H9 (cell line): ENCODE results near the gene ARHGDIA. TPM values are rescaled to one million over a fixed set of nuclear protein-coding genes. Genes with fewer than 3 reads are reported as not detected.

Experiments used
- DNase-seq: peaks from one replicate; pipeline ENCODE4 v3.0.0-alpha.2; 2017
- H2AFZ ChIP-seq: one replicate; pipeline ENCODE4 v1.6.1; 2013; ENCODE audit warnings: mild to moderate bottlenecking, low read length, control low read depth, moderate library complexity
- H2AK5ac ChIP-seq: 2 replicates; pipeline ENCODE4 v1.6.1; 2013; ENCODE audit warnings: low read length, control low read depth, mixed read lengths; ENCODE audit not compliant: insufficient read length
- H2BK120ac ChIP-seq: one replicate; pipeline ENCODE4 v1.6.1; 2013; ENCODE audit warnings: low read depth, mild to moderate bottlenecking, low read length, control low read depth, inconsistent platforms; ENCODE audit not compliant: poor library complexity, severe bottlenecking
- H2BK12ac ChIP-seq: 2 replicates; pipeline ENCODE4 v1.6.1; 2013; ENCODE audit warnings: low read length, control low read depth, mixed read lengths, low read depth; ENCODE audit not compliant: insufficient read length
- H2BK15ac ChIP-seq: 2 replicates; pipeline ENCODE4 v1.6.1; 2013; ENCODE audit warnings: low read depth, low read length, control low read depth
- H2BK20ac ChIP-seq: one replicate; pipeline ENCODE4 v1.6.1; 2013; ENCODE audit warnings: low read depth, mild to moderate bottlenecking, low read length, control low read depth, inconsistent platforms; ENCODE audit not compliant: poor library complexity, severe bottlenecking
- H2BK5ac ChIP-seq: 2 replicates; pipeline ENCODE4 v1.6.1; 2013; ENCODE audit warnings: low read length, control low read depth, mixed read lengths; ENCODE audit not compliant: insufficient read length
- H3K14ac ChIP-seq: 2 replicates; pipeline ENCODE4 v1.6.1; 2013; ENCODE audit warnings: low read length, control low read depth; ENCODE audit not compliant: insufficient read depth
- H3K18ac ChIP-seq: 2 replicates; pipeline ENCODE4 v1.6.1; 2013; ENCODE audit warnings: low read depth, mild to moderate bottlenecking, mixed read lengths, low read length, control low read depth; ENCODE audit not compliant: insufficient read length
- H3K23ac ChIP-seq: 2 replicates; pipeline ENCODE4 v1.6.1; 2013; ENCODE audit warnings: low read length, control low read depth, mixed read lengths, low read depth; ENCODE audit not compliant: insufficient read length
- H3K23me2 ChIP-seq: 2 replicates; pipeline ENCODE4 v1.6.1; 2013; ENCODE audit warnings: low read depth, mild to moderate bottlenecking, mixed read lengths, low read length, control low read depth; ENCODE audit not compliant: insufficient read length, poor library complexity, severe bottlenecking
- H3K27ac ChIP-seq: 2 replicates; pipeline ENCODE4 v1.5.1; 2013; ENCODE audit warnings: low read length, control low read depth, mixed read lengths, low read depth; ENCODE audit not compliant: insufficient read length
- H3K27me3 ChIP-seq: 2 replicates; pipeline ENCODE4 v1.6.1; 2013; ENCODE audit warnings: low read length, control low read depth, inconsistent platforms; ENCODE audit not compliant: insufficient read depth
- H3K4ac ChIP-seq: 2 replicates; pipeline ENCODE4 v1.6.1; 2013; ENCODE audit warnings: low read depth, mild to moderate bottlenecking, control low read depth, inconsistent platforms, low read length, moderate library complexity
- H3K4me1 ChIP-seq: 2 replicates; pipeline ENCODE4 v1.6.1; 2013; ENCODE audit warnings: low read length, control low read depth, inconsistent platforms; ENCODE audit not compliant: insufficient read depth
- H3K4me2 ChIP-seq: 2 replicates; pipeline ENCODE4 v1.6.1; 2013; ENCODE audit warnings: low read length, control low read depth, mixed read lengths; ENCODE audit not compliant: insufficient read length, insufficient read depth
- H3K56ac ChIP-seq: 2 replicates; pipeline ENCODE4 v1.6.1; 2013; ENCODE audit warnings: low read depth, mild to moderate bottlenecking, mixed read lengths, low read length, control low read depth; ENCODE audit not compliant: insufficient read length
- H3K79me1 ChIP-seq: 2 replicates; pipeline ENCODE4 v1.6.1; 2013; ENCODE audit warnings: low read depth, mild to moderate bottlenecking, moderate library complexity, low read length, control low read depth, inconsistent platforms; ENCODE audit not compliant: insufficient read depth, poor library complexity, severe bottlenecking
- H3K79me2 ChIP-seq: 2 replicates; pipeline ENCODE4 v1.6.1; 2013; ENCODE audit warnings: low read length, control low read depth, inconsistent platforms; ENCODE audit not compliant: insufficient read depth
- H3K9ac ChIP-seq: 2 replicates; pipeline ENCODE4 v1.6.1; 2013; ENCODE audit warnings: low read length, control low read depth, mixed read lengths; ENCODE audit not compliant: insufficient read length; ENCODE audit errors: extremely low read depth
- H3K9me3 ChIP-seq: one replicate; pipeline ENCODE4 v1.6.1; 2013; ENCODE audit warnings: low read depth, low read length, inconsistent platforms; ENCODE audit not compliant: control insufficient read depth
- H3T11ph ChIP-seq: one replicate; pipeline ENCODE4 v1.6.1; 2013; ENCODE audit warnings: mild to moderate bottlenecking, low read length, control low read depth, inconsistent platforms
- H4K20me1 ChIP-seq: one replicate; pipeline ENCODE4 v1.6.1; 2013; ENCODE audit not compliant: control insufficient read depth, insufficient read length, insufficient read depth
- H4K5ac ChIP-seq: 2 replicates; pipeline ENCODE4 v1.6.1; 2013; ENCODE audit warnings: low read depth, mild to moderate bottlenecking, mixed read lengths, low read length, control low read depth; ENCODE audit not compliant: insufficient read length
- H4K8ac ChIP-seq: replicated peaks from 2 replicates; pipeline ENCODE4 v1.6.1; 2013; ENCODE audit warnings: low read length, control low read depth, mixed read lengths, low read depth; ENCODE audit not compliant: insufficient read length
- H4K91ac ChIP-seq: 2 replicates; pipeline ENCODE4 v1.6.1; 2013; ENCODE audit warnings: low read depth, mild to moderate bottlenecking, moderate library complexity, mixed read lengths, low read length, control low read depth; ENCODE audit not compliant: insufficient read length
- H3K27ac Mint-ChIP-seq, 3 experiments: 2 replicates in 2 of 3; 3 replicates in 1 of 3; pipeline ENCODE4 v1.8.0; 2020 to 2021; ENCODE audit warnings: mixed read lengths in 3 of 3, mild to moderate bottlenecking in 1 of 3, moderate library complexity in 1 of 3
- H3K27me3 Mint-ChIP-seq: 2 replicates; pipeline ENCODE4 v1.8.0; 2021; ENCODE audit warnings: low read depth, mild to moderate bottlenecking, moderate library complexity, mixed read lengths
- H3K36me3 Mint-ChIP-seq, 3 experiments: 2 replicates in 2 of 3; 3 replicates in 1 of 3; pipeline ENCODE4 v1.8.0; 2020 to 2021; ENCODE audit warnings: low read depth in 3 of 3, mixed read lengths in 3 of 3; ENCODE audit not compliant: insufficient read depth in 1 of 3
- H3K4me1 Mint-ChIP-seq, 2 experiments: 2 replicates each; pipeline ENCODE4 v1.8.0; 2020; ENCODE audit warnings: mixed read lengths in 2 of 2
- H3K4me3 Mint-ChIP-seq, 2 experiments: 2 replicates in 1 of 2; 3 replicates in 1 of 2; pipeline ENCODE4 v1.8.0; 2020 to 2021; ENCODE audit warnings: mild to moderate bottlenecking in 2 of 2, mixed read lengths in 2 of 2, moderate library complexity in 1 of 2
- H3K9me3 Mint-ChIP-seq, 2 experiments: 2 replicates in 1 of 2; 3 replicates in 1 of 2; pipeline ENCODE4 v1.8.0; 2020; ENCODE audit warnings: mild to moderate bottlenecking in 2 of 2, mixed read lengths in 2 of 2, moderate library complexity in 1 of 2
- WGBS: extraction: QIAGEN DNeasy Blood & Tissue Kit; methylation state at CpG from one replicate; pipeline ENCODE4 v1.1.7; 2013; ENCODE audit warnings: missing lambda C conversion rate, low lambda C conversion rate, mixed read lengths; ENCODE audit not compliant: insufficient read length; ENCODE audit errors: extremely low coverage; 5-methylcytosine and 5-hydroxymethylcytosine counted together
- total RNA-seq: library from RNA; stranded (reverse); gene quantifications from 2 replicates; pipeline ENCODE4 v1.2.1, GENCODE V29; 2021
- TF ChIP-seq, protein P1 (sequence below): fragments of 200-600 bp; sonication (generic); conservative IDR thresholded peaks from 3 replicates; pipeline ENCODE4 v1.8.0; 2021; ENCODE audit warnings: antibody characterized with exemption, mild to moderate bottlenecking

The ARHGDIA gene
- total RNA-seq, 1 experiment from 2014 or later: 247 TPM

DNA sequence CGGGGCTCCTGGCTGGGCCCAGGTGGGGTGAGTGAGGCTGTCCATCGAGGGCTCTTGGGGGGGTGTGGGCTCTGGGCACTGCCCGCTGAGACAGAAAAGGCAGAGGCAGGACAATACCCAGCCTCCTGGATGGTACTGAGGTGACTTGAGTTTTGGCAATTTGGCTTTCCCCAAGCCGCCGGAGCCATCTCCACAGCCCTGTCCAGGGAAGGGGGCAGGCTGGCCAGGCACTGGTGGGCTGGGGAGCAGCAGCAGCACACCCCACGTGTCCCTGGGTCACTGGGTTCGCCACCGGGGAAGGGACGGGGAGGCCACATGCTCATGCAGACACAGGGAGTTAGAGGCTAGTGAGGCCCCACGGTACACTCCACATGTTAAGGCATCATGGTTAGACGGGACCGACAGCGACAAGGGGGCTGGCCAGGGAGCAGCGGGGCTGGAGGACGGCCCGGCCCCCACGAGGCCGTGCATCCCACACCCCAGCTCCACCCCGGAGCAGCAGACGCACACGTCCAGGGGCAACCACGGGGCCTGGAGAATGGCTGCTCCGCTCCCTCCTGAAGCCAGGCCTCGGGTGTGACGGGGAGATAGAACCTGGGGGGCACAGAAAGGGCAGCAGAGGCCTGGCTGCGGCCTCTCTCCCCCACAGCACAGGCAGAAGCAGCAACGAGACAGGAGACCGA is 3.0 kb downstream of the ARHGDIA start:
- Histone ChIP-seq H3K9me3 (no peaks in the 10 kb centered on the region), H2BK15ac (no peak overlapping the region), H2BK5ac (no peak overlapping the region), H3K9ac (no peak overlapping the region), H3K23ac (no peak overlapping the region), H3K18ac (no peak overlapping the region), H3K27me3 (no peaks in the 10 kb centered on the region), H3K23me2 (peaks cover 8% of the 10 kb centered on the region), H3K4me2 (no peak overlapping the region), H3K14ac (no peak overlapping the region), H3K4me1 (no peaks in the 10 kb centered on the region), H2AFZ (no peak overlapping the region), H2BK120ac (no peak overlapping the region), H4K91ac (no peak overlapping the region), H3K79me2 (no peaks in the 10 kb centered on the region; the same call in 1 of the 2 replicates), H2BK12ac (no peak overlapping the region), H4K5ac (no peak overlapping the region), H2BK20ac (no peak overlapping the region), H4K20me1 (no peaks in the 10 kb centered on the region), H3K56ac (no peak overlapping the region), H4K8ac (no peak overlapping the region), H3K4ac (no peak overlapping the region), H2AK5ac (no peak overlapping the region), H3T11ph (no peak overlapping the region), H3K27ac (no peak overlapping the region), H3K79me1 (peaks cover under 1% of the 10 kb centered on the region)
- Mint-ChIP-seq H3K36me3 (peaks cover 9 to 27% (median 26%) of the 10 kb centered on the region in 3 experiments; a peak in 6 of 7 replicates), H3K4me1 (peaks cover 17 to 34% of the 10 kb centered on the region in 2 experiments), H3K4me3 (no peak overlapping the region; a peak in 1 of 5 replicates), H3K27me3 (no peaks in the 10 kb centered on the region; the same call in 1 of the 2 replicates), H3K9me3 (no peaks in the 10 kb centered on the region), H3K27ac (peak overlapping the region in 2 of 3 experiments; percentile 67 to 90; a peak in 5 of 7 replicates)
- no CpG with 5 or more reads among the region's 28 CpGs for WGBS
- peak; percentile 55 for DNase-seq
- TF ChIP-seq, protein P1, sequence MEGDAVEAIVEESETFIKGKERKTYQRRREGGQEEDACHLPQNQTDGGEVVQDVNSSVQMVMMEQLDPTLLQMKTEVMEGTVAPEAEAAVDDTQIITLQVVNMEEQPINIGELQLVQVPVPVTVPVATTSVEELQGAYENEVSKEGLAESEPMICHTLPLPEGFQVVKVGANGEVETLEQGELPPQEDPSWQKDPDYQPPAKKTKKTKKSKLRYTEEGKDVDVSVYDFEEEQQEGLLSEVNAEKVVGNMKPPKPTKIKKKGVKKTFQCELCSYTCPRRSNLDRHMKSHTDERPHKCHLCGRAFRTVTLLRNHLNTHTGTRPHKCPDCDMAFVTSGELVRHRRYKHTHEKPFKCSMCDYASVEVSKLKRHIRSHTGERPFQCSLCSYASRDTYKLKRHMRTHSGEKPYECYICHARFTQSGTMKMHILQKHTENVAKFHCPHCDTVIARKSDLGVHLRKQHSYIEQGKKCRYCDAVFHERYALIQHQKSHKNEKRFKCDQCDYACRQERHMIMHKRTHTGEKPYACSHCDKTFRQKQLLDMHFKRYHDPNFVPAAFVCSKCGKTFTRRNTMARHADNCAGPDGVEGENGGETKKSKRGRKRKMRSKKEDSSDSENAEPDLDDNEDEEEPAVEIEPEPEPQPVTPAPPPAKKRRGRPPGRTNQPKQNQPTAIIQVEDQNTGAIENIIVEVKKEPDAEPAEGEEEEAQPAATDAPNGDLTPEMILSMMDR: no peak
